WERI-Rb-1 (cell line): ENCODE data around the gene FGD5.

ENCODE experiments used
- DNase-seq: peaks from one replicate; pipeline ENCODE4 v3.0.0-alpha.2; 2020
- H3K27ac ChIP-seq: fragments of 250-450 bp; sonication (Bioruptor Pico); 2 replicates; pipeline ENCODE4 v1.5.1; 2020; ENCODE audit warnings: mild to moderate bottlenecking, moderate library complexity
- H3K27me3 ChIP-seq: fragments of 250-450 bp; sonication (Bioruptor Pico); 2 replicates; pipeline ENCODE4 v1.5.1; 2021; ENCODE audit warnings: mild to moderate bottlenecking, low read depth, moderate library complexity; ENCODE audit not compliant: insufficient read depth, severe bottlenecking
- H3K36me3 ChIP-seq: fragments of 250-450 bp; sonication (Bioruptor Pico); 2 replicates; pipeline ENCODE4 v1.5.1; 2020; ENCODE audit warnings: mild to moderate bottlenecking, moderate library complexity
- H3K4me3 ChIP-seq: 2 replicates; pipeline ENCODE4 v1.5.1; 2011; ENCODE audit warnings: low read depth, mild to moderate bottlenecking, control low read depth, low read length
- H3K9me3 ChIP-seq: fragments of 250-450 bp; sonication (Bioruptor Pico); 2 replicates; pipeline ENCODE4 v1.5.1; 2021; ENCODE audit warnings: mild to moderate bottlenecking, moderate library complexity; ENCODE audit not compliant: severe bottlenecking
- CTCF ChIP-seq: IDR thresholded peaks from 2 replicates; pipeline ENCODE4 v1.5.1; 2011; ENCODE audit warnings: low read depth, mild to moderate bottlenecking, control low read depth, inconsistent platforms, low read length

The FGD5 gene

GRCh38 chr3:14803101-14803980, 15.4 kb upstream of the FGD5 start:
- Histone ChIP-seq H3K9me3 (peaks cover 4% of the 10 kb centered on the region), H3K4me3 (no peak overlapping the region), H3K27me3 (peaks cover 80% of the 10 kb centered on the region), H3K36me3 (no peaks in the 10 kb centered on the region), H3K27ac (no peak overlapping the region)
- TF ChIP-seq CTCF = no peak
- DNase-seq = no peak

- H3K27me3 ChIP-seq = peaks cover 81% of the 10 kb centered on the region
- no peak for DNase-seq
- no peak overlapping the region for H3K27ac ChIP-seq
Observed at GRCh38 chr3:14803981-14804834, 14.6 kb upstream of the FGD5 start.

GRCh38 chr3:14804835-14805780, 13.7 kb upstream of the FGD5 start:
- Histone ChIP-seq H3K27ac (no peak overlapping the region), H3K4me3 (no peak overlapping the region), H3K9me3 (no peaks in the 10 kb centered on the region), H3K27me3 (peaks cover 88% of the 10 kb centered on the region), H3K36me3 (no peaks in the 10 kb centered on the region)
- no peak for DNase-seq
- TF ChIP-seq CTCF = no peak

More at GRCh38 chr3:14803981-14804834, 14.6 kb upstream of the FGD5 start:
- Histone ChIP-seq H3K36me3 (no peaks in the 10 kb centered on the region), H3K9me3 (peaks cover 4% of the 10 kb centered on the region), H3K4me3 (no peak overlapping the region)
- no peak for TF ChIP-seq CTCF

GRCh38 chr3:14805961-14806537, 12.7 kb upstream of the FGD5 start:
- Histone ChIP-seq H3K4me3 (no peak overlapping the region), H3K36me3 (no peaks in the 10 kb centered on the region), H3K9me3 (no peaks in the 10 kb centered on the region), H3K27ac (no peak overlapping the region), H3K27me3 (peaks cover 84% of the 10 kb centered on the region)
- DNase-seq = no peak
- TF ChIP-seq CTCF = no peak

GRCh38 chr3:14806641-14807263, 12.0 kb upstream of the FGD5 start:
- peaks cover 84% of the 10 kb centered on the region for H3K27me3 ChIP-seq

More at GRCh38 chr3:14806641-14807263, 12.0 kb upstream of the FGD5 start:
- no peak overlapping the region for H3K27ac ChIP-seq
- H3K4me3 ChIP-seq = no peak overlapping the region
- no peak for DNase-seq
- no peak for TF ChIP-seq CTCF
- no peaks in the 10 kb centered on the region for H3K36me3 ChIP-seq
- no peaks in the 10 kb centered on the region for H3K9me3 ChIP-seq
